ENCODE results near the gene LRRTM4. TPM values are rescaled to one million over a fixed set of nuclear protein-coding genes. Genes with fewer than 3 reads are reported as not detected.
"Not testable (repeated sequence)": the region's sequence is repeated elsewhere in the genome, so short reads cannot be mapped to it uniquely, and the experiment has no call there.

LRRTM4 gene
- total RNA-seq, 1 experiment from 2014 or later: not detected

- no peaks in the 10 kb centered on the region for H3K27me3 Mint-ChIP-seq (ENCODE audit: insufficient read depth, unreplicated experiment)
- H3K27ac Mint-ChIP-seq (ENCODE audit: low read depth, unreplicated experiment): no peak overlapping the region
- no peaks in the 10 kb centered on the region for H3K4me1 Mint-ChIP-seq (ENCODE audit: insufficient read depth, unreplicated experiment)
- H3K36me3 Mint-ChIP-seq (ENCODE audit: insufficient read depth, unreplicated experiment): no peaks in the 10 kb centered on the region
- POLR2A ChIA-PET: no interaction called here
- BruUV-seq (replicated peaks): no TSS peak
- no peak overlapping the region for H3K4me3 Mint-ChIP-seq (ENCODE audit: unreplicated experiment)
- CTCF ChIA-PET: no interaction called here
- no peak for DNase-seq (ENCODE audit: unreplicated experiment)
- no peak for TF ChIP-seq CTCF (IDR thresholded peaks at IDR 0.05; ENCODE audit: unreplicated experiment)
- H3K9me3 Mint-ChIP-seq (ENCODE audit: unreplicated experiment): no peaks in the 10 kb centered on the region
- intact Hi-C loops (cut with micrococcal nuclease): no loop called here
These were observed 352.8 kb downstream of the LRRTM4 start for GRCh38 chr2:77169426-77169825.

- DNase-seq (ENCODE audit: unreplicated experiment); BruUV-seq (replicated peaks); H3K36me3 Mint-ChIP-seq (ENCODE audit: insufficient read depth, unreplicated experiment); CTCF ChIA-PET; H3K4me1 Mint-ChIP-seq (ENCODE audit: insufficient read depth, unreplicated experiment); H3K9me3 Mint-ChIP-seq (ENCODE audit: unreplicated experiment); POLR2A ChIA-PET; intact Hi-C loops (cut with micrococcal nuclease); H3K4me3 Mint-ChIP-seq (ENCODE audit: unreplicated experiment); H3K27ac Mint-ChIP-seq (ENCODE audit: low read depth, unreplicated experiment): not testable (repeated sequence)
- peaks cover 11% of the 10 kb centered on the region for H3K27me3 Mint-ChIP-seq (ENCODE audit: insufficient read depth, unreplicated experiment)
These were observed 358.2 kb downstream of the LRRTM4 start for GRCh38 chr2:77164021-77164420.

GRCh38 chr2:77161009-77161408 is 361.2 kb downstream of the LRRTM4 start:
- Mint-ChIP-seq H3K4me1 (ENCODE audit: insufficient read depth, unreplicated experiment) (no peaks in the 10 kb centered on the region), H3K36me3 (ENCODE audit: insufficient read depth, unreplicated experiment) (no peaks in the 10 kb centered on the region), H3K9me3 (ENCODE audit: unreplicated experiment) (peaks cover 8% of the 10 kb centered on the region), H3K27ac (ENCODE audit: low read depth, unreplicated experiment) (no peak overlapping the region), H3K27me3 (ENCODE audit: insufficient read depth, unreplicated experiment) (peaks cover 30% of the 10 kb centered on the region), H3K4me3 (ENCODE audit: unreplicated experiment) (no peak overlapping the region)
- DNase-seq (ENCODE audit: unreplicated experiment): peak; percentile 71
- ChIA-PET CTCF (interaction anchor here (0.8 to 0.9 kb wide), 2 partner anchors 8 to 25 kb away, joined by 3 to 5 read pairs; no protein-coding TSS in a partner anchor), POLR2A (no interaction called here)
- no TSS peak for BruUV-seq (replicated peaks)
- intact Hi-C loops (cut with micrococcal nuclease): no loop called here
- TF ChIP-seq CTCF (IDR thresholded peaks at IDR 0.05; ENCODE audit: unreplicated experiment): no peak

- Mint-ChIP-seq H3K9me3 (ENCODE audit: unreplicated experiment) (no peaks in the 10 kb centered on the region), H3K4me1 (ENCODE audit: insufficient read depth, unreplicated experiment) (no peaks in the 10 kb centered on the region), H3K36me3 (ENCODE audit: insufficient read depth, unreplicated experiment) (no peaks in the 10 kb centered on the region), H3K27me3 (ENCODE audit: insufficient read depth, unreplicated experiment) (peaks cover 18% of the 10 kb centered on the region), H3K27ac (ENCODE audit: low read depth, unreplicated experiment) (no peak overlapping the region), H3K4me3 (ENCODE audit: unreplicated experiment) (no peak overlapping the region)
- POLR2A ChIA-PET: no interaction called here
- DNase-seq (ENCODE audit: unreplicated experiment): no peak
- TF ChIP-seq CTCF (IDR thresholded peaks at IDR 0.05; ENCODE audit: unreplicated experiment): no peak
- intact Hi-C loops (cut with micrococcal nuclease): no loop called here
- CTCF ChIA-PET: interaction anchor here (0.6 kb wide), 1 partner anchor 203 kb away, joined by 3 read pairs; no protein-coding TSS in a partner anchor
- no TSS peak for BruUV-seq (replicated peaks)
These were observed 365.6 kb downstream of the LRRTM4 start for GRCh38 chr2:77156599-77156998.

GRCh38 chr2:77155511-77155910 is 366.7 kb downstream of the LRRTM4 start:
- Mint-ChIP-seq H3K27ac (ENCODE audit: low read depth, unreplicated experiment) (no peak overlapping the region), H3K9me3 (ENCODE audit: unreplicated experiment) (peaks cover 9% of the 10 kb centered on the region), H3K36me3 (ENCODE audit: insufficient read depth, unreplicated experiment) (no peaks in the 10 kb centered on the region), H3K4me3 (ENCODE audit: unreplicated experiment) (no peak overlapping the region), H3K4me1 (ENCODE audit: insufficient read depth, unreplicated experiment) (no peaks in the 10 kb centered on the region), H3K27me3 (ENCODE audit: insufficient read depth, unreplicated experiment) (peaks cover 27% of the 10 kb centered on the region)
- CTCF ChIA-PET: no interaction called here
- no peak for TF ChIP-seq CTCF (IDR thresholded peaks at IDR 0.05; ENCODE audit: unreplicated experiment)
- DNase-seq (ENCODE audit: unreplicated experiment): no peak
- no TSS peak for BruUV-seq (replicated peaks)
- intact Hi-C loops (cut with micrococcal nuclease): no loop called here
- POLR2A ChIA-PET: no interaction called here
